Endothelial cell of umbilical vein (primary cell): ENCODE measurements around the gene TBX21. TPM values are rescaled to one million over a fixed set of nuclear protein-coding genes. Genes with fewer than 3 reads are reported as not detected.

Source experiments
- BruUV-seq: library from RNA; stranded (reverse); fragments of 400-500 nt; replicated peaks from 2 replicates; lab custom pipeline; 2021; lab: Mats Ljungman, UMichigan
- CTCF ChIA-PET: fragments of 300-600, 350-600 bp; sonication (Branson Sonifier 250); formaldehyde crosslinking; loops from one replicate; lab custom pipeline; 2021; ENCODE audit warnings: antibody characterized with exemption, inconsistent platforms; lab: Charles Lee
- POLR2A ChIA-PET: fragments of 300-600, 350-600 bp; sonication (Branson Sonifier 250); formaldehyde crosslinking; loops from one replicate; lab custom pipeline; 2021; ENCODE audit warnings: antibody characterized with exemption, inconsistent platforms; lab: Charles Lee
- DNase-seq: peaks from one replicate; pipeline ENCODE4 v3.0.0-alpha.2; 2011; ENCODE audit warnings: low read depth, low spot score
- FAIRE-seq: peaks from 2 replicates; lab custom pipeline; 2011; peaks lifted over from hg19 to GRCh38; lab: Jason Lieb, UNC
- H2AFZ ChIP-seq: 2 replicates; pipeline ENCODE4 v1.6.0; 2012; ENCODE audit warnings: low read depth, low read length, control low read depth, inconsistent platforms
- H3K27ac ChIP-seq: 2 replicates; pipeline ENCODE4 v1.5.1; 2011; ENCODE audit warnings: low read depth, mild to moderate bottlenecking, control low read depth, low read length, moderate library complexity; ENCODE audit not compliant: insufficient read depth
- H3K27me3 ChIP-seq, 2 experiments: 2 replicates each; pipeline versions ENCODE4 v1.6.0 to v1.6.1; 2011; ENCODE audit warnings: low read length in 2 of 2, mixed read lengths in 1 of 2; ENCODE audit not compliant: control insufficient read depth in 2 of 2, insufficient read depth in 2 of 2
- H3K36me3 ChIP-seq, 2 experiments: 2 replicates in 1 of 2; 3 replicates in 1 of 2; pipeline ENCODE4 v1.5.1; 2011; ENCODE audit warnings: low read length in 2 of 2, mild to moderate bottlenecking in 1 of 2, moderate library complexity in 1 of 2; ENCODE audit not compliant: control insufficient read depth in 2 of 2, insufficient read depth in 2 of 2; ENCODE audit errors: extremely low read depth in 1 of 2
- H3K4me1 ChIP-seq: 3 replicates; pipeline ENCODE4 v1.5.1; 2011; ENCODE audit warnings: mild to moderate bottlenecking, low read length; ENCODE audit not compliant: control insufficient read depth, insufficient read depth; ENCODE audit errors: extremely low read depth
- H3K4me2 ChIP-seq: 2 replicates; pipeline ENCODE4 v1.6.1; 2011; ENCODE audit warnings: low read length, control low read depth, mixed read lengths; ENCODE audit not compliant: insufficient read depth
- H3K4me3 ChIP-seq, 3 experiments: fragments of 200-600 bp in 1 of 3; sonication (generic), shearing (Covaris generic) in 1 of 3; replicated peaks in 1 of 3; 2 replicates each; pipeline ENCODE4 v1.5.1; 2011 to 2016; ENCODE audit warnings: control low read depth in 3 of 3, low read length in 3 of 3, mild to moderate bottlenecking in 2 of 3, inconsistent platforms in 1 of 3, low read depth in 1 of 3, moderate library complexity in 1 of 3; ENCODE audit not compliant: insufficient read depth in 1 of 3
- H3K79me2 ChIP-seq: 2 replicates; pipeline ENCODE4 v1.6.0; 2012; ENCODE audit warnings: low read length, inconsistent platforms; ENCODE audit not compliant: control insufficient read depth, insufficient read depth
- H3K9ac ChIP-seq: replicated peaks from 2 replicates; pipeline ENCODE3; 2011; ENCODE audit warnings: low read length, control low read depth; ENCODE audit not compliant: insufficient read depth; ENCODE audit errors: extremely low read depth
- H3K9me1 ChIP-seq: replicated peaks from 3 replicates; pipeline ENCODE4 v1.6.0; 2011; ENCODE audit warnings: mild to moderate bottlenecking, low read length; ENCODE audit not compliant: control insufficient read depth, insufficient read depth; ENCODE audit errors: extremely low read depth
- H3K9me3 ChIP-seq: replicated peaks from 2 replicates; pipeline ENCODE4 v1.5.1; 2012; ENCODE audit warnings: low read length, inconsistent platforms; ENCODE audit not compliant: control insufficient read depth, insufficient read depth
- H4K20me1 ChIP-seq: replicated peaks from 2 replicates; pipeline ENCODE3; 2011; ENCODE audit warnings: mild to moderate bottlenecking, low read length; ENCODE audit not compliant: control insufficient read depth, insufficient read depth; ENCODE audit errors: extremely low read depth
- EZH2 ChIP-seq: IDR thresholded peaks from 2 replicates; pipeline ENCODE4 v1.6.1; 2012; ENCODE audit warnings: borderline replicate concordance, low read depth, mild to moderate bottlenecking, moderate library complexity, low read length, inconsistent platforms; ENCODE audit not compliant: severe bottlenecking
- FOS ChIP-seq: IDR thresholded peaks from 2 replicates; pipeline ENCODE4 v1.6.1; 2011; ENCODE audit warnings: mild to moderate bottlenecking, low read length, moderate library complexity, borderline replicate concordance; ENCODE audit not compliant: insufficient read depth
- GATA2 ChIP-seq: IDR thresholded peaks from 2 replicates; pipeline ENCODE4 v1.7.0; 2011; ENCODE audit warnings: low read depth, mild to moderate bottlenecking, moderate library complexity, mixed read lengths, low read length; ENCODE audit not compliant: insufficient read length, insufficient read depth
- JUN ChIP-seq: IDR thresholded peaks from 2 replicates; pipeline ENCODE4 v1.6.1; 2011; ENCODE audit warnings: borderline replicate concordance, low read depth; ENCODE audit not compliant: insufficient read length, insufficient read depth
- MYC ChIP-seq: IDR thresholded peaks from one replicate; pipeline ENCODE4 v1.6.1; 2011; ENCODE audit warnings: mild to moderate bottlenecking, low read depth, low read length
- POLR2A ChIP-seq: IDR thresholded peaks from 2 replicates; pipeline ENCODE4 v1.6.1; 2012; ENCODE audit warnings: low read depth, mild to moderate bottlenecking, control low read depth, low read length
- POLR2AphosphoS5 ChIP-seq: IDR thresholded peaks from 2 replicates; pipeline ENCODE4 v1.6.1; 2012; ENCODE audit warnings: low read depth, mild to moderate bottlenecking, control low read depth, low read length, moderate library complexity; ENCODE audit not compliant: insufficient read depth
- dilution Hi-C: fragments of 300-500 bp; cut with MboI; formaldehyde crosslinking; loops from one replicate; pipeline ENCODE4 v1.15.0; 2019; ENCODE audit warnings: low sequenced_read_pairs; ENCODE audit not compliant: extremely low pct_ligation_motif_present
- intact Hi-C: fragments of 100-400 bp; cut with micrococcal nuclease; formaldehyde crosslinking; loops from one replicate; pipeline ENCODE4 v1.10.0; 2022
- polyA plus RNA-seq, 4 experiments: library from polyadenylated mRNA; depleted of rRNA in 3 of 4; stranded (reverse) in 3 of 4; unstranded in 1 of 4; fragments of >200 nt; gene quantifications; 2 replicates each; pipeline versions ENCODE4 v1.2.1 to v1.2.3, GENCODE V29; 2011 to 2012; ENCODE audit warnings: missing spikeins in 1 of 4
- total RNA-seq: library from RNA; stranded (reverse); gene quantifications from 2 replicates; pipeline ENCODE4 v1.2.3, GENCODE V29; 2021
- TF ChIP-seq, protein P1 (sequence below): IDR thresholded peaks from 2 replicates; pipeline ENCODE4 v1.6.1; 2011; ENCODE audit not compliant: insufficient read depth, insufficient read length
- TF ChIP-seq, protein P2 (sequence below), 2 donors: IDR thresholded peaks; 1 replicate in 1 of 2; 2 replicates in 1 of 2; pipeline ENCODE4 v1.5.1; 2011; ENCODE audit warnings: low read length in 2 of 2, mild to moderate bottlenecking in 2 of 2, moderate library complexity in 2 of 2, control low read depth in 1 of 2, inconsistent platforms in 1 of 2, low read depth in 1 of 2; ENCODE audit not compliant: insufficient read depth in 1 of 2; ENCODE audit errors: extremely low read depth in 1 of 2

Gene TBX21
- total and polyA plus RNA-seq, 2 donors (not counting 3 experiments of a cell fraction or from before 2014, with no cell fraction given): not detected

DNA sequence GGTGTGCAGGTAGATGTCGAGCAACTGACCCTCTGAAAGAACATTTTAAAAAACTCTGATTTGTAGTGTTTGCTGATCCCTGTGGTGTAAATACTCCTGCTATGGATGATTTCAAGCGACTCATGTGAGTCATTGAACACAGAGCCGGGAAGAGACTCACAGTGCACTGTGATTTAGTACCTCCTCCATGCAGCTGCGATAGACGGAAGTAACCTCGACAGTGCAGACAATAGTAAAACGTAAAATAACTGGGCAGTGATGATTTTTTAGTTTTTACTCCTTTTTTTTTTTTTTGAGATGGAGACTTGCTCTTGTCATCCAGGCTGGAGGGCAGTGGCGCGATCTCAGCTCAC is 8.7 kb downstream of the TBX21 start:
- DNase-seq (no peak), FAIRE-seq (no peak)
- no peaks in the 10 kb centered on the region for H3K4me1 ChIP-seq
- dilution Hi-C loops (no loop called here), intact Hi-C loops (loop anchor here (1.0 kb wide), 1 partner anchor 42 kb away; no protein-coding TSS in a partner anchor)
- H3K9ac ChIP-seq: no peak overlapping the region
- no TSS peak for BruUV-seq
- no peaks in the 10 kb centered on the region for H4K20me1 ChIP-seq
- CTCF ChIA-PET: interaction anchor here (1.0 to 1.4 kb wide), 2 partner anchors 44 to 78 kb away, joined by 6 to 8 read pairs; no protein-coding TSS in a partner anchor
- no peak for TF ChIP-seq POLR2AphosphoS5
- TF ChIP-seq, protein P1, sequence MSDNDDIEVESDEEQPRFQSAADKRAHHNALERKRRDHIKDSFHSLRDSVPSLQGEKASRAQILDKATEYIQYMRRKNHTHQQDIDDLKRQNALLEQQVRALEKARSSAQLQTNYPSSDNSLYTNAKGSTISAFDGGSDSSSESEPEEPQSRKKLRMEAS: no peak
- TF ChIP-seq MYC: no peak
- TF ChIP-seq, protein P2, sequence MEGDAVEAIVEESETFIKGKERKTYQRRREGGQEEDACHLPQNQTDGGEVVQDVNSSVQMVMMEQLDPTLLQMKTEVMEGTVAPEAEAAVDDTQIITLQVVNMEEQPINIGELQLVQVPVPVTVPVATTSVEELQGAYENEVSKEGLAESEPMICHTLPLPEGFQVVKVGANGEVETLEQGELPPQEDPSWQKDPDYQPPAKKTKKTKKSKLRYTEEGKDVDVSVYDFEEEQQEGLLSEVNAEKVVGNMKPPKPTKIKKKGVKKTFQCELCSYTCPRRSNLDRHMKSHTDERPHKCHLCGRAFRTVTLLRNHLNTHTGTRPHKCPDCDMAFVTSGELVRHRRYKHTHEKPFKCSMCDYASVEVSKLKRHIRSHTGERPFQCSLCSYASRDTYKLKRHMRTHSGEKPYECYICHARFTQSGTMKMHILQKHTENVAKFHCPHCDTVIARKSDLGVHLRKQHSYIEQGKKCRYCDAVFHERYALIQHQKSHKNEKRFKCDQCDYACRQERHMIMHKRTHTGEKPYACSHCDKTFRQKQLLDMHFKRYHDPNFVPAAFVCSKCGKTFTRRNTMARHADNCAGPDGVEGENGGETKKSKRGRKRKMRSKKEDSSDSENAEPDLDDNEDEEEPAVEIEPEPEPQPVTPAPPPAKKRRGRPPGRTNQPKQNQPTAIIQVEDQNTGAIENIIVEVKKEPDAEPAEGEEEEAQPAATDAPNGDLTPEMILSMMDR (IDR thresholded peaks at IDR 0.05; ENCODE audit: extremely low read depth in 1 of 2, insufficient read depth in 1 of 2, low read depth in 1 of 2, low read length in 2 of 2): no peak
- TF ChIP-seq JUN: no peak
- TF ChIP-seq FOS: no peak
- no peak for TF ChIP-seq EZH2
- no peak for TF ChIP-seq POLR2A
- no peak for TF ChIP-seq GATA2
- H3K4me2 ChIP-seq: no peak overlapping the region
- H3K27ac ChIP-seq: no peak overlapping the region
- no peaks in the 10 kb centered on the region for H3K79me2 ChIP-seq
- POLR2A ChIA-PET: interaction anchor here (0.7 kb wide), 1 partner anchor 31 kb away, joined by 6 read pairs; no protein-coding TSS in a partner anchor
- H3K36me3 ChIP-seq: no peaks in the 10 kb centered on the region
- peaks cover 0 to 7% of the 10 kb centered on the region in 2 experiments for H3K27me3 ChIP-seq
- no peak overlapping the region for H2AFZ ChIP-seq
- H3K4me3 ChIP-seq: no peak overlapping the region
- H3K9me1 ChIP-seq: no peaks in the 10 kb centered on the region
- no peaks in the 10 kb centered on the region for H3K9me3 ChIP-seq
